GM19324 (cell line): ENCODE measurements around the gene KCNQ4.

ENCODE experiments used
- ATAC-seq: cut with Tn5 transposase; IDR thresholded peaks from one replicate; pipeline ENCODE4 v1.9.1; 2021; ENCODE audit warnings: mild to moderate bottlenecking, moderate library complexity; ENCODE audit not compliant: unreplicated experiment, low FRiP score

The KCNQ4 gene

DNA sequence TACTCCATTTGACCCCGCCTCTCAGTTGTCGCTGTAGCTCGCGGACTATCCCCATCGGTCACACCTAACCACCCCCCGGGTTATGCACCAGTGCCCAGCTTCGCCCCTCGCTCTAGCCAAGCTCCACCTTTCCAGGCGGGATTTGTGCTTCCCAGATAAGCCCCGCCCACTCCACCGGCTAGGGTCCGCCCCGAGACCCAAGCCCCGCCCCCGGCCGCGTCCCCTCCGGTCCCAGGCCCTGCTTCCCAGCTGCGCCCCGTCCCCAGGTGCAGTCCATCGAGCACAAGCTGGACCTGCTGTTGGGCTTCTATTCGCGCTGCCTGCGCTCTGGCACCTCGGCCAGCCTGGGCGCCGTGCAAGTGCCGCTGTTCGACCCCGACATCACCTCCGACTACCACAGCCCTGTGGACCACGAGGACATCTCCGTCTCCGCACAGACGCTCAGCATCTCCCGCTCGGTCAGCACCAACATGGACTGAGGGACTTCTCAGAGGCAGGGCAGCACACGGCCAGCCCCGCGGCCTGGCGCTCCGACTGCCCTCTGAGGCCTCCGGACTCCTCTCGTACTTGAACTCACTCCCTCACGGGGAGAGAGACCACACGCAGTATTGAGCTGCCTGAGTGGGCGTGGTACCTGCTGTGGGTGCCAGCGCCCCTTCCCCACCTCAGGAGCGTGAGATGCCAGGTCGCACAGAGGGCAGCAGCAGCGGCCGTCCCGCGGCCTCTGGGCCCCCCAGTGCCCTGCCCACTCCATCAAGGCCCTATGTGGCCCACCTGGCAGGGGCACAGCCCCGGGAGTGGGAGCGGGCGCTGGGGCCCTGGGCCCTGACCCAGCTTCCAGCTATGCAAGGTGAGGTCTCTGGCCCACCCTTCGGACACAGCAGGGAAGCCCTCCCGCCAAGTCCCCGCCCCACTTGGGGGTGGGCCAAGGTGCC is 54.7 kb downstream of the KCNQ4 start:
- ATAC-seq: no peak

- no peak for ATAC-seq
Observed at GRCh38 chr1:40838980-40839942, 55.7 kb downstream of the KCNQ4 start.

DNA sequence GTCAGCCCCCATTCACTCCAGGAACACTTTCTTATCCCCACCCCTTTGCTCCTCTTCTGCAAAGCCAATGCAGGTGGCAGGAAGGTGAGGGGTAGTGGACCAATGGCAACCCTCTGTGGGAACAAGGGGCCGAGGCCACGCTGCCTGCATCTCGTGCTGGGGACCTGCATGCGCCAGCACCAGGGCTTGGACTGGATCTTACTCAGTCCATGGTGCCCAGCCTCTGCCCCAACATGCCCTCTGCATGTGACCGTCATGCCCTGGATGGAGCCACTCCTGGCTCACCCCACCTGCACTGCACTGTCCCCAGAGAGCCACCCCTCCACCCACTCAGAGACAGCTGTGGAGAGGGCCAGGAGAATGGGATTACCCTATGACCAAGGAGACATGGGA is 56.4 kb downstream of the KCNQ4 start:
- ATAC-seq: no peak

DNA sequence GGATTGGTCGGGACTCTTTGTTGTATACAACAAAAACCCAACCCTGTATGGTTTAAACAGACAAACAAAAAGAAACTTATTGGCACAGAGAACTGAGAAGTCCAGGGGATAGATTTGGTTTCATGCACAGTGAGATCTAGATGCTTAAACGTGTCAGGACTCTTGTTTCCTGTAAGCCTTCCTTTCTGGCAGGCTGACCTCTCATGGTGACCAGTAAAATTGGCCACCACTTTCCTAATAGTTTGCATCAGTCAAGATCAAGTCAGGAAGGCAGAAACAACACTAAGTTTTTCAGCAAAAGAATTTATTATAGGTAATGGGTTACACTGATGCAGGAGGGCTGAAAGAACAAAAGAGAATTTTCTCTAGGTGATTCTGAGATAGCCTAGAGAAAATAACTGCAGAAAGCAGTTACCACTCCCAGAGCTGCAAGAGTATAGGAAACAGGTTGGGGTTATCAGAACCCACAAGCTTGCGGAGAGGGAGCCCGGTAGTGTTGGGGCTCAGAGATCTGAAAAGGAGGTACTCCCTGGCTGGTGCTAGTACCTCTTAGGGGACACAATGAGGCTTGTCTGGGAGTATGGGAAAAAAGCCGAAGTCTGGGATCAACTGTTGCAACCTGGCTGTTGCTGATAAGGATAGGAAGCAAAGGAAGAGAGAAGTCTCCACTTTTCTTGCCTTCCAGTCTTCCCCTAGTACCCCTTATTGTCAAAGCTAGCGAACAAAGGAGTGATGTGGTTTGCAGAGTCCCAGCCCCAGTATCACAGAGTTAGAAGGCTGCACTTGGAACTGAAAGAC is 57.1 kb downstream of the KCNQ4 start:
- no peak for ATAC-seq

GRCh38 chr1:40841602-40842001 is 58.0 kb downstream of the KCNQ4 start:
- no peak for ATAC-seq

DNA sequence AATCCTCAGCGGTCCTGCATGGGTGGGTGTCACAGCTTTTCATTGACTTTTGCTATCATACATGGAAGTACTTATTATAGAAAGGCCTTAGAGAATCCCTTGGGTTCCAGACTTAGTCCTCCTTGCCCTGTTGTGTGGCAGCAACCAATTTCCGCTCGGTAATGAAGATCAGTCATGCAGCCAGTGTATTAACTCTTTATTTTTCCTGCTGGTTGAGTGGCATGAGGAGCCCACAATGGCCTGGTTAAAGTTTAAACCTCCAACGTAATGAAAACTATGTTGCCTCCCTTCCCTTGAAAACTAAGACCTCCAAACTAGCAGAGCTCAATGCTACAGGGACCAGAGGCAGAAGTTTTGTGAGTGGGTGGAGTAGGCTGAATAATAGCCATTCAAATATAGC is 58.6 kb downstream of the KCNQ4 start:
- ATAC-seq: no peak

GRCh38 chr1:40842691-40843090 is 59.1 kb downstream of the KCNQ4 start:
- no peak for ATAC-seq

- no peak for ATAC-seq
Observed at GRCh38 chr1:40844079-40844478, 60.5 kb downstream of the KCNQ4 start.

GRCh38 chr1:40844887-40845878 is 61.6 kb downstream of the KCNQ4 start:
- ATAC-seq: no peak

- no peak for ATAC-seq
Observed at GRCh38 chr1:40845895-40846294, 62.3 kb downstream of the KCNQ4 start.

GRCh38 chr1:40847023-40847745 is 63.6 kb downstream of the KCNQ4 start:
- no peak for ATAC-seq

DNA sequence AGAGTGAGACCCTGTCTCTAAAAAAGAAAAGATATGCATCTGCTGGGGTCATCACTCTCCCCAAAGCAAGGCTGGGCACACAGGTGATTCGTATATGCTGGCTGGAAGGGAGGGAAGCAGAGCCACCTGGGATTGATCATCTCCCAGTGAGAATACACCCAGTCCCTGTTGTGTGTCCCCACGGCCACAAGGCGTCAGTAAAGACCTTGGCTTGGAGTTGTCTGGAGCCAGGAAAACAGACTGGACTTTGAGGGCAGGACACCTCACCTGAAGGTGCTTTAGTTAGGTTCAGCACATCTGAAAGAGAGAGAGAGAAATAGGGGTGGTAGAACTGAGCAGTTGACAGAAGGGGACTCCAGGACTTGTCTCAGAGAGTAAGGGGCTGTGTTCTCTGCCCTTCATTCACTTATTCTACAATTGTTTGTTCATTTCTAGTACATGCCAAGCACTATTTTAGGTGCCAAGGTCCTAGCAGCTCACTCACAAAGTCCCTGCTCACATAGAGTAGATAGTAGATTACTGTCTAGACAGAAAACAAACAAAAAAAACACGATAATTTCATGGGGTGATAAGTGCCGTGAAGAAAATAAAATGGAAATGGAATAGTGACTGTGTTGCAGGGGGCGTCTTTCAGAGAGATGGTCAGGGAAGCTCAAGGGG is 65.1 kb downstream of the KCNQ4 start:
- no peak for ATAC-seq

DNA sequence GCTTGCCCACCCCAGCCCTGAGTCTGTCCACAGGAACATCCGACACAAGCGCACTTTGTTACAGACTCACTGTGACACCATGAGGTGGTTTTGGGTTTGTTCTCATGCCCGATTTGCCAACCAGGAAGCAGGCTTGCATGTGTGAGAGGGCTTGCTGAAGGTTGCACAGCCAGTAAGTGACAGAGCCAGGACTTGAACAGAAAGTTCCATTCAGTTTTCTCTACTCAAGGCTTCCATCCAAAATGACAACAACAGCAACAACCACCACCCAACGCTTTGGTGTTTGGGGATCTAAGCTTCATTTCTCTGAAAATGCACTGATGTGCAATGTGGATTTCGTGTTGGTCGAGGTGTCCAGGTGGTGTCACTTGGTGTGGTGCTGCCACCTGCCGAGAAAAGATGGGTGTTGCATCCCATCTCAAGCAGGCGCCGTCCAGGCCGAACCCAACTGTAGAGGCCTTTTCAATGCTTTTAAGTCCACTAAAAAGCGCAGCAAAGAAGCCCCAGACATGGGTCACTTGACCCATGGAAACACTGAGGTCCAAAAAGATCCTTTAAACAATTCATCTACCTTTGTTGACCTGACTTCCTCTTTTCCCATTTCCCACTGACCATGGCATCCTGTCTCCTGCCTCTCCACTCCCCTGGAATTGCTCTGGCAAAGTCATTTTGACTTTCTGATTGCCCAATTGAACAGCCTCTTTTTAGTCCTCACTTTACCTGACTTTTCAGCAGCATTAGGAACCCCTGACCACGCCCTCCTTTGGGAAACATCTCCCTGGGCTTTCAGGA is 66.4 kb downstream of the KCNQ4 start:
- ATAC-seq: no peak

DNA sequence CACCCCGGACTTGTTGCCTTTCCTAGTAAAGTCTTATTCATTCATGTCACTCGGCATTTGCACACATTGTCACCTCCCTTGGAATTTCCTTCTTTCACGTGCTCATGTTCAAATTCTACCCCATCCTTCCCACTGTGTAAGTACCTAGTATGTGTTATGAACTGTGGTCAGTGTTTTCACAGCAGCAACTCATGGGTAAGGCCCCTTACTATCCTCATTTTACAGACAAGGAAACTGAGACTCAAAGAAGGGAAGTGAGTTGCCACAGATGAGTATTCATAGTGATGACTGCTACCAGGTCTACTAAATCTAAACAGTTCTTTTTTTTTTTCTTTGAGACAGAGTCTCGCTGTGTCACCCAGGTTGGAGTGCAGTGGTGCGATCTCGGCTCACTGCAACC is 68.1 kb downstream of the KCNQ4 start:
- no peak for ATAC-seq

DNA sequence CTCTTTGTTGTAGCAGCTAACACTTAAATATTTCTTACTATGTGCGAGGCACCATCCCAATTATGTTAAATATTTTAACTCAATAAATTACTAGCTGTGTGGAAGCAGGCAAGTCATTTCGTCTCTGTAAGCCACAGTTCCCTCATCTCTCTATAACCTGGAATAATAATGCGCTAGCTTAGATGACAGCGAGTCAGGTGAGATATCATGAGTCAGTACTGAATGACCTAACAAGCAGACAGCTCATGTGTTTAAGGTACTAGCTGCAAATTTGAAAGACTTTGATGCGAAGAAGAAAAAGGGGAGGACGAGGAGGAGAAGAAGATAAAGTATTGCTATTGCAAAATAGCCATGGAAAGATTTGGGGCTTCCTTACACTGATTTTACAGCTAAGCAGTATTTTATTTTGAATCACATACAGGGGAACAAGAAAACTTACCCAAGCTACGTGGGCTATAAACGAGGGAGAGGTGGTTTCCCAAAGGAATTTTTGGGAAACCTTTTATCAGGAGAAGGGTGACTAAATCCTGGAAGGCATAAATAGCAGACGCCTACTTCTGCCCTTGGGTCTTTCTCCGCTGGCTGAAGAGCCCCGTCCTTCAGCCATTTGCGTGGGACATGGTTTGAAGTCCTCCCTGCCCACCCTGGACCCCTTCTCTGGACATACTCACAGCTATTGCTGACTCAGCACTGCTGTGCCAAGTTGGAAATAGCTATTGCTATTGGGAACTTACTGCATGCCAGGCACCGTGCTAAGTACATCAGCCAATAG is 69.7 kb downstream of the KCNQ4 start:
- ATAC-seq: no peak

GRCh38 chr1:40853885-40854170 is 70.2 kb downstream of the KCNQ4 start:
- no peak for ATAC-seq

DNA sequence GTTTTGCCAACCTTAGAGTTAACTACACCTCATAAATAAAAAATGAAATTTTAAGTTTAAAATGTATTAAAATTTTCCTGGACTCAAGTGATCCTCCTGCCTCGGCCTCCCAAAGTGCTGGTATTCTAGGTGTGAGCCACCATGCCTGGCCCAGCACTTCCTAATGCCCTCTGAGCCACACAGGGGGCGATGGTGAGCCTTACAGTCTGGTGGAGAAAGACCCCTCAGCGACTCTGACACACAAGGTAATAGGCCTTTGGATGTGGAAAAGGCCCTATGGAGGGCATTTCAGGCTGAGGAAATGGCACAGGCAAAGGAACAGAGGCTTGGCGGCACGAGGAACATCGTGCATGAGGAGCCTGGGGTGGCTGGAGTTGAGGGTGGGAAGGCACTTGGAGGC is 71.9 kb downstream of the KCNQ4 start:
- ATAC-seq: no peak
